ENCODE results near the gene ZFYVE28. TPM values are rescaled to one million over a fixed set of nuclear protein-coding genes. Genes with fewer than 3 reads are reported as not detected.

Gene ZFYVE28
- polyA plus RNA-seq, 1 donor = 7.4 TPM

- whole genome bisulfite sequencing (ENCODE audit: insufficient coverage, low lambda C conversion rate) = no CpG with 5 or more reads among the region's 14 CpGs
- no peaks in the 10 kb centered on the region for H3K27me3 ChIP-seq (ENCODE audit: control insufficient read depth, insufficient read depth, low read length)
- H3K27ac ChIP-seq (ENCODE audit: low read length) = no peak overlapping the region
- peaks cover 16% of the 10 kb centered on the region for H3K9me3 ChIP-seq (ENCODE audit: control insufficient read depth, low read depth, low read length)
- H3K36me3 ChIP-seq (ENCODE audit: control insufficient read depth, insufficient read depth, low read length) = no peaks in the 10 kb centered on the region
- H3K4me3 ChIP-seq (ENCODE audit: low read length) = no peak overlapping the region
- DNase-seq = no peak
- H3K4me1 ChIP-seq (ENCODE audit: control insufficient read depth, insufficient read depth, low read length) = peaks cover 6% of the 10 kb centered on the region
Observed at GRCh38 chr4:2301225-2301642, 117.2 kb downstream of the ZFYVE28 start.

- H3K4me3 ChIP-seq (ENCODE audit: low read length) = no peak overlapping the region
- no peak for DNase-seq
- H3K27ac ChIP-seq (ENCODE audit: low read length) = no peak overlapping the region
Observed at GRCh38 chr4:2300431-2301224, 117.8 kb downstream of the ZFYVE28 start.

GRCh38 chr4:2299794-2300193 is 118.7 kb downstream of the ZFYVE28 start:
- Histone ChIP-seq H3K27me3 (ENCODE audit: control insufficient read depth, insufficient read depth, low read length) (no peaks in the 10 kb centered on the region), H3K36me3 (ENCODE audit: control insufficient read depth, insufficient read depth, low read length) (no peaks in the 10 kb centered on the region), H3K27ac (ENCODE audit: low read length) (no peak overlapping the region), H3K4me1 (ENCODE audit: control insufficient read depth, insufficient read depth, low read length) (peaks cover 11% of the 10 kb centered on the region), H3K9me3 (ENCODE audit: control insufficient read depth, low read depth, low read length) (peaks cover 11% of the 10 kb centered on the region), H3K4me3 (ENCODE audit: low read length) (no peak overlapping the region)
- no peak for DNase-seq
- no CpG with 5 or more reads among the region's 2 CpGs for WGBS (ENCODE audit: insufficient coverage, low lambda C conversion rate)

More at GRCh38 chr4:2300431-2301224, 117.8 kb downstream of the ZFYVE28 start:
- peaks cover 16% of the 10 kb centered on the region for H3K9me3 ChIP-seq (ENCODE audit: control insufficient read depth, low read depth, low read length)
- H3K36me3 ChIP-seq (ENCODE audit: control insufficient read depth, insufficient read depth, low read length) = no peaks in the 10 kb centered on the region
- no peaks in the 10 kb centered on the region for H3K27me3 ChIP-seq (ENCODE audit: control insufficient read depth, insufficient read depth, low read length)
- H3K4me1 ChIP-seq (ENCODE audit: control insufficient read depth, insufficient read depth, low read length) = peaks cover 11% of the 10 kb centered on the region
- no CpG with 5 or more reads among the region's 37 CpGs for WGBS (ENCODE audit: insufficient coverage, low lambda C conversion rate)

GRCh38 chr4:2298532-2298991 is 119.9 kb downstream of the ZFYVE28 start:
- no peak overlapping the region for H3K27ac ChIP-seq (ENCODE audit: low read length)
- 93% methylated on average over 3 of the region's 23 CpGs for WGBS (ENCODE audit: insufficient coverage, low lambda C conversion rate)
- no peak for DNase-seq

GRCh38 chr4:2297606-2298531 is 120.6 kb downstream of the ZFYVE28 start:
- no CpG with 5 or more reads among the region's 40 CpGs for WGBS (ENCODE audit: insufficient coverage, low lambda C conversion rate)
- Histone ChIP-seq H3K27me3 (ENCODE audit: control insufficient read depth, insufficient read depth, low read length) (no peaks in the 10 kb centered on the region), H3K36me3 (ENCODE audit: control insufficient read depth, insufficient read depth, low read length) (no peaks in the 10 kb centered on the region), H3K4me3 (ENCODE audit: low read length) (no peak overlapping the region), H3K9me3 (ENCODE audit: control insufficient read depth, low read depth, low read length) (peaks cover 6% of the 10 kb centered on the region), H3K27ac (ENCODE audit: low read length) (no peak overlapping the region), H3K4me1 (ENCODE audit: control insufficient read depth, insufficient read depth, low read length) (peaks cover 11% of the 10 kb centered on the region)
- no peak for DNase-seq

More at GRCh38 chr4:2298532-2298991, 119.9 kb downstream of the ZFYVE28 start:
- Histone ChIP-seq H3K4me1 (ENCODE audit: control insufficient read depth, insufficient read depth, low read length) (peaks cover 11% of the 10 kb centered on the region), H3K4me3 (ENCODE audit: low read length) (no peak overlapping the region), H3K9me3 (ENCODE audit: control insufficient read depth, low read depth, low read length) (peaks cover 10% of the 10 kb centered on the region), H3K36me3 (ENCODE audit: control insufficient read depth, insufficient read depth, low read length) (no peaks in the 10 kb centered on the region), H3K27me3 (ENCODE audit: control insufficient read depth, insufficient read depth, low read length) (no peaks in the 10 kb centered on the region)

- Histone ChIP-seq H3K9me3 (ENCODE audit: control insufficient read depth, low read depth, low read length) (peaks cover 2% of the 10 kb centered on the region), H3K27ac (ENCODE audit: low read length) (no peak overlapping the region), H3K27me3 (ENCODE audit: control insufficient read depth, insufficient read depth, low read length) (no peaks in the 10 kb centered on the region), H3K4me1 (ENCODE audit: control insufficient read depth, insufficient read depth, low read length) (peaks cover 11% of the 10 kb centered on the region), H3K4me3 (ENCODE audit: low read length) (no peak overlapping the region), H3K36me3 (ENCODE audit: control insufficient read depth, insufficient read depth, low read length) (no peaks in the 10 kb centered on the region)
- DNase-seq = peak in 1 of 2 donors; percentile 15
- no CpG with 5 or more reads among the region's 37 CpGs for WGBS (ENCODE audit: insufficient coverage, low lambda C conversion rate)
Observed at GRCh38 chr4:2296631-2297601, 121.5 kb downstream of the ZFYVE28 start.

- no peak overlapping the region for H3K27ac ChIP-seq (ENCODE audit: low read length)
- peaks cover 2% of the 10 kb centered on the region for H3K9me3 ChIP-seq (ENCODE audit: control insufficient read depth, low read depth, low read length)
- H3K36me3 ChIP-seq (ENCODE audit: control insufficient read depth, insufficient read depth, low read length) = no peaks in the 10 kb centered on the region
- H3K27me3 ChIP-seq (ENCODE audit: control insufficient read depth, insufficient read depth, low read length) = no peaks in the 10 kb centered on the region
- no peak overlapping the region for H3K4me3 ChIP-seq (ENCODE audit: low read length)
- no peak for DNase-seq
- H3K4me1 ChIP-seq (ENCODE audit: control insufficient read depth, insufficient read depth, low read length) = peaks cover 9% of the 10 kb centered on the region
- no CpG with 5 or more reads among the region's 14 CpGs for WGBS (ENCODE audit: insufficient coverage, low lambda C conversion rate)
Observed at GRCh38 chr4:2295900-2296442, 122.5 kb downstream of the ZFYVE28 start.

GRCh38 chr4:2295500-2295899 is 122.9 kb downstream of the ZFYVE28 start:
- DNase-seq = no peak
- WGBS (ENCODE audit: insufficient coverage, low lambda C conversion rate) = no CpG with 5 or more reads among the region's 9 CpGs
- H3K4me3 ChIP-seq (ENCODE audit: low read length) = no peak overlapping the region
- no peaks in the 10 kb centered on the region for H3K27me3 ChIP-seq (ENCODE audit: control insufficient read depth, insufficient read depth, low read length)
- peaks cover 9% of the 10 kb centered on the region for H3K4me1 ChIP-seq (ENCODE audit: control insufficient read depth, insufficient read depth, low read length)
- H3K27ac ChIP-seq (ENCODE audit: low read length) = no peak overlapping the region
- peaks cover 2% of the 10 kb centered on the region for H3K9me3 ChIP-seq (ENCODE audit: control insufficient read depth, low read depth, low read length)
- no peaks in the 10 kb centered on the region for H3K36me3 ChIP-seq (ENCODE audit: control insufficient read depth, insufficient read depth, low read length)

- 86% methylated on average over 2 of the region's 6 CpGs for WGBS (ENCODE audit: insufficient coverage, low lambda C conversion rate)
- no peak overlapping the region for H3K4me3 ChIP-seq (ENCODE audit: low read length)
- DNase-seq = no peak
Observed at GRCh38 chr4:2292646-2293108, 125.8 kb downstream of the ZFYVE28 start.

More at GRCh38 chr4:2292646-2293108, 125.8 kb downstream of the ZFYVE28 start:
- H3K36me3 ChIP-seq (ENCODE audit: control insufficient read depth, insufficient read depth, low read length) = no peaks in the 10 kb centered on the region
- peaks cover 9% of the 10 kb centered on the region for H3K4me1 ChIP-seq (ENCODE audit: control insufficient read depth, insufficient read depth, low read length)
- H3K9me3 ChIP-seq (ENCODE audit: control insufficient read depth, low read depth, low read length) = no peaks in the 10 kb centered on the region
- H3K27ac ChIP-seq (ENCODE audit: low read length) = no peak overlapping the region
- no peaks in the 10 kb centered on the region for H3K27me3 ChIP-seq (ENCODE audit: control insufficient read depth, insufficient read depth, low read length)
